HG03575 (cell line): ENCODE results near the gene SH3BGRL2.
"Not testable (repeated sequence)": the region's sequence is repeated elsewhere in the genome, so short reads cannot be mapped to it uniquely, and the experiment has no call there.

ENCODE experiments used
- ATAC-seq: cut with Tn5 transposase; IDR thresholded peaks from one replicate; pipeline ENCODE4 v1.9.1; 2021; ENCODE audit not compliant: unreplicated experiment, insufficient number of reproducible peaks, low FRiP score; ENCODE audit errors: extremely low read depth

SH3BGRL2 gene

DNA sequence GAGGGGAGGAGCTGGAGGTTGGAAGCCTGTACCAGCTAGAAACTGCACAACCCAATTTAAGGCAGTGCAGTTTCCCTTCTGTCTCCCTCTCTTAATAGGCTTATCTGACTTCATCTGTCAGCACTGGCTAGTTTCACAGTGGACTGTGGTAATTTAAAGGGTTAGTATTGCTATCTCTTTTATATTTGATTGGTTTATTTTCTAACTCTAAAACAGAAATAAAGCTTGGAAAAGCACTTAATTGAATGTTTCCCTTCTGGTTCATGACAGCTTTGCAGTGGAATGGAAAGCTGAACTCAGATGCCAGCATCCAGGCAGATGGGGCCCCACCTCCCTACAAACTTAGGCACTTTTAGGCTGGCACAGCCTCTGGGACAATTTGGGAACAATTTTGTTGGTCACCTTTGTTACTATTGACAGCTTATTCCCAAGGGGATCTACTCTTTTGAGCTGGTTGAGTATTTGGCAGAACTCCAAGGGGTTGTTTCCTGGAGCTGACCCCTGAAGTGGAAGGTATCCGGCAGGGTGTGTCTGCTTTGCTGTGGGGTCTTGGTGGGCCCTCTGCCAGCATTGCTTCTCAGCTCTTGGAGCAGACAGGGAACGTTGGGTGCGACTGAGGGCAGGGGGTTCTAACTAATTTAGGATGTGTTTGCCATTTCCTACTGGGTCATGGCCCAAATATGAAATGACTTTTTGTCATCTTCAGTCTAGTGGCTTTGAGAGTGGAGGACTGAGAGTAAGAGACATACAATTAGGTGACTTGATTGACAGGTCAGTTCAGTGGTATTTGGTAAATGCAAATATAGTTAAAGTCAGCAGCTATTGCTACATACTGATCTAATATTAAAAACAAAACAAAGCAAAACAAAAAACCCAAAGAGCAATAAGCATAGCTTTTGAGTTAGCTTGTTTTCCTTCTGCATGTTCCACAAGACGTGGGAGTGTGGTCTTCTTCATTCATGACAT is 9.3 kb downstream of the SH3BGRL2 start:
- no peak for ATAC-seq

DNA sequence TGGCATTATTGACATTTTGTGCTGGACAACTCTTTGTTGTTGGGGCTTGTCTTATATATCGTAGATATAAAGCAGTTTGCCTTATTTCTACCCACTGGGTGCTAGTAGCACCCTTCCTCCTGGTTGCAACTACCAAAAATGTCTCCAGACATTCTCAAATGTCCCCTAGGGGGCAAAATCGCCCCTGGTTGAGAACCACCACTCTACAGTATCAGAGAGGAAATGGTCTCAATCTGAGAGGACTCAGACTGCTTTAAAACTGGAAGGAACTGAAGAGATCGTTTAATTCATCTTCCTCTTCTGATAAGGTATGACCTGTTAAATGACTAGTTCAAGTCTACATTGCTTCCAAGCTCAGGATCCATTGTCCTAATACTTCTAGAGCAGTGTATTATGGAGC is 14.9 kb downstream of the SH3BGRL2 start:
- ATAC-seq, result no peak

DNA sequence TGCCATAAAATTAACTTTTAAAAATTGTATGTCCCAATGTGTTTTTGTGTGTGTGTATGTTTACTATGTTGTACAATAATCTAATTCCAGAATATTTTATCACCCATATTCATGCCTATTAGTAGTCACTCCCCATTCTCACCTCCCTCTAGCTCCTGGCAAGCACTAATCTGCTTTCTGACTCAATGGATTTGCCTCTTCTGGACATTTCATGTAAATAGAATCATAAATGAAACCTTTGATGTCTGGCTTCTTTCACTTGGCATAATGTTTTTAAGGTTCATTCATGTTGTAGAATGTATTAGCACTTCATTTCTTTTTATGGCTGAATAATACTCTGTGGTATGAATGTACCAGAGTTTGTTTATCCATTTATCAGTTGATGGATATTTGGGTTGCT is 15.4 kb downstream of the SH3BGRL2 start:
- ATAC-seq, result no peak

- ATAC-seq, result no peak
Measured at GRCh38 chr6:79647741-79648140, 16.6 kb downstream of the SH3BGRL2 start.

DNA sequence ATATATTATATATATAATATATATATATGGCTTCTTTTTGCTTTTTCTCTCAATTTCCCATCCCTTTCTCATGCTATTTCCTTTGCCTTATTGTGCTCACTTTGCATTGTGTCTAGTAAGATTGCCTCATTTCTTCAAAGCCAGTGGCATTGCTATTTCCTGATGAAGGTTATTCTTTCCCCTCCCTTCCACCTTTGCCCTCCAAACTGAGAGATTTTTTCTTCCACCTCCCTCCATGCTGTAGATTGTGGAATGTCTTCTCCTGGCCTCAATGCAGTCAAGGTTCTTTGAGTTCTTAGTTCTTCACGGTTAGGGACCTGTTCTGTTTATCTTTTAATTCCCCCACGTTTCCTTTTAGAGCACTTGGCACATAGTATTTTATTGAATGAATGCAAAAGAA is 17.2 kb downstream of the SH3BGRL2 start:
- no peak for ATAC-seq

- no peak for ATAC-seq
Measured at GRCh38 chr6:79649016-79649415, 17.9 kb downstream of the SH3BGRL2 start.

- no peak for ATAC-seq
Measured at GRCh38 chr6:79650950-79651349, 19.8 kb downstream of the SH3BGRL2 start.

DNA sequence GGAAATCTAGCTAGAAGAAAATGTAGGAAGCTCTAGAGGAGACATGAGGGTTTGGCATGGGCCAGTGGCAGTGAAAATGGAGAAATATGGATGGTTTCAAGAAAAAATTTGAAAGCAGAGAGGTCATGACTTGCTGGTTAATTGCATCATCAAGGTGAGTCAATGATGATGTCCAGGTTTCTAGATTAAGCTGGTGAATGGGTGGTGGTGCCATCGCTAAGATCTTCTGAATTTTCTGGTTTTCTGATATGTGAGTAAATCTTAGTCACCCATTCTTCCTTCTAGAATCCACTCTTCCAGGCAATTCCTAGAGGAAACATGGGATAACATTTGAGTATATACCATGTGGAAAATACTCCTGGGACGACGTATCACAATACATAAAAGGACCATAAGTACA is 25.0 kb downstream of the SH3BGRL2 start:
- ATAC-seq, result no peak

GRCh38 chr6:79657238-79657637 is 26.1 kb downstream of the SH3BGRL2 start:
- ATAC-seq, result no peak

DNA sequence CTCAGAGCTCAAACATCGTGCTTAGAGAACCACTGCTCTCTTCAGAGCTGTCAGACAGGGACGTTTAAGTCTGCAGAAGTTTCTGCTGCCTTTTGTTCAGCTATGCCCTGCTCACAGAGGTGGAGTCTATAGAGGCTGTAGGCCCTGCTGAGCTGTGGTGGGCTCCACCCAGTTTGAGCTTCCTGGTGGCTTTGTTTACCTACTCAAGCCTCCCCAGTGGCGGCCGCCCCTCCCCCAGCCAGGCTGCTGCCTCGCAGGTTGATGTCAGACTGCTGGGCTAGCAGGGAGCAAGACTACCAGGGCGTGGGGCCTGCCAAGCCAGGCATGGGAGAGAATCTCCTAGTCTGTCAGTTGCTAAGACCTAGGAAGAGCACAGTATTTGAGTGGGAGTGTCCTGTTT is 32.5 kb downstream of the SH3BGRL2 start:
- not testable (repeated sequence) for ATAC-seq

DNA sequence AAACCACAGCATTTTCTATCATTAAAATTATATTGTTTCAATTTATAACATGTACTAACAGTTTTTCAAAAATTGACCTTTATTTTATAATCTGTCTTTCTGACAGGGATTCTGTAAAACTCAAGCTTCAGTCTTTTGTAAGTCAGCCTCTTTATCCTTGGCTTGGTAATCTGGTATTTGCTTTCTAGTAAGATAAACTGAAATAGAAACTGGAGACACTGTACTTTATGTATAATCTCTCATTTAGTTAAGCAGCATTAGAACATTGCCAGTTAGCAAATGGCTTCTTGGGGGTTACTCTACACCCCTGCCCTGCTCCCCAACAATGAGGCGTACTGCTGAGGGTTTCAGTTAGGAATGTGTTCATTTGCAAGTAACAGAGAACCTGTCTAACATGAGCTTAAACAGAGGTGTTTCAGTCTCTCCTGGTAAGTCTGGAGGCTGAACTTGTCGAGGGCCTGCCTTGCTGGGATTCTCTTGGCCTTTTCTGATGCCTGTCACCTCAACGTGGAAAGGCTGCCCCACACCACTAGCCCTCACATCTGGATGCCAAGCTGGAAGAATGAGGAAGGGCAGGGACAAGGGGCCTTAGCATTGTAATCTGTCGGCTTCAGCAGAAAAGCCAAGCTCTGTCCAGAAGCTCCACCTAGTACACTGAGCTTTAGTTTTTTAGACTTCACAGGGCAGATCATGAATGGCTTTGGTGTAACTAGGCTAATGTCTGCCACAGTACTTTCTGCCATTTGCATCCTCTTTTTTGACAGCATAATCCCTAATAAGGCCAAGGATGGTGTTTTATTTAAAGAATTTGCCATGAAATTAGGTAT is 34.8 kb downstream of the SH3BGRL2 start:
- no peak for ATAC-seq

GRCh38 chr6:79666634-79667033 is 35.5 kb downstream of the SH3BGRL2 start:
- no peak for ATAC-seq

GRCh38 chr6:79668381-79668780 is 37.3 kb downstream of the SH3BGRL2 start:
- ATAC-seq, result no peak

DNA sequence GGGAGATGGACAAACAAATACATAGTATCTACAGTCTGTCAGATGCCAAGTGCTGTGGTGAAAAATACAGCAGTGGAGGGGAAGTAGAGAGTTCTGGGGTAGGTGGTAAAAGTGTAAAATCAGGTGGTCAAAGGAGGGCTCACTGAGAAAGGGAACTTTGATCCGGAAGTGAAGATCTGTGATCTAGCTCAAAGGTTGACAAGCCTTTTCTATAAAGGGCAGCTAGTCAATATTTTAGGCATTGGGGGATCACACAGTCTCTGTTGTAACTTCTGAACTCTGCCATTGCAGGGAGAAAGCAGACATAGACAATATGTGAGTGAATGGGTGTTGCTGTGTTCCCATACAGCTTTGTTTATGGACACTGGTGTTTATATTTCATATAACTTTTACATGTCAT is 38.6 kb downstream of the SH3BGRL2 start:
- ATAC-seq, result no peak

GRCh38 chr6:79670789-79671188 is 39.7 kb downstream of the SH3BGRL2 start:
- ATAC-seq, result no peak

- ATAC-seq, result no peak
Measured at GRCh38 chr6:79671600-79672266, 40.6 kb downstream of the SH3BGRL2 start.

DNA sequence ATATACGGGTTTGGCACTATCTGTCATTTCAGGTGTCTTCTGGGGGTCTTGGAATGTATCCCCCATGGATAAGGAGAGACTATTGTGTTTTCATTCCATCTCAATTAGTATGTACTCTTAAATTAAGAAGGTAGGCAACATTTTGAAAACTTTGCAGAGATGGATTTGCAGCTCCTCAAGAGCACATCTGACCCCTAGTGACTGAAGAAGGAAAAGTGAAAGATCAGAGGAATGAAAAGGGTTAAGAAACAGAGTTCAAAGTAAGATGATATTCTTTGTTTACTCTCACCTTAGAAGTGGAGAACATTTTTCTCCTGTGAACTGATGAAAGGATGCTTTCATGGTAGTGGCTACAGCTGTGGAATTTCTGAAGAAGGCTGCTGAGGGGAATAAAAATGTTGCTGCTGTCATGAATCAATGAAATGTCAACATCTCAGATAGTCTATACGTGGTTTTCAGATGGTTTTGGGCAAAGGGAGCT is 41.5 kb downstream of the SH3BGRL2 start:
- ATAC-seq, result no peak

- ATAC-seq, result no peak
Measured at GRCh38 chr6:79673947-79674346, 42.8 kb downstream of the SH3BGRL2 start.
